GM12878 (cell line): ENCODE data around the gene SORL1. TPM values are rescaled to one million over a fixed set of nuclear protein-coding genes. Genes with fewer than 3 reads are reported as not detected.

Source experiments
- BCLAF1 ChIP-seq: fragments of 450-650 bp; IDR thresholded peaks from 2 replicates; pipeline ENCODE4 v1.6.1; 2017; ENCODE audit warnings: antibody characterized with exemption, mild to moderate bottlenecking, moderate library complexity
- BHLHE40 ChIP-seq, 2 experiments: fragments of 450-650 bp in 1 of 2; IDR thresholded peaks; 2 replicates each; pipeline ENCODE4 v1.6.1; 2011 to 2017; ENCODE audit warnings: low read depth in 2 of 2, borderline replicate concordance in 1 of 2, improper control_type of control experiment in 1 of 2, low read length in 1 of 2, mild to moderate bottlenecking in 1 of 2
- CUX1 ChIP-seq: IDR thresholded peaks from 2 replicates; pipeline ENCODE4 v1.6.1; 2012; ENCODE audit warnings: improper control_type of control experiment, low read depth, low read length; ENCODE audit not compliant: insufficient replicate concordance
- HCFC1 ChIP-seq: fragments of 150-350 bp; IDR thresholded peaks from 2 replicates; pipeline ENCODE4 v1.6.1; 2014; ENCODE audit warnings: low read length
- NR2C1 ChIP-seq: fragments of 450-650 bp; IDR thresholded peaks from 2 replicates; pipeline ENCODE4 v1.6.1; 2017; ENCODE audit warnings: antibody characterized with exemption, mild to moderate bottlenecking, moderate library complexity
- NR2F1 ChIP-seq: fragments of 450-650 bp; conservative IDR thresholded peaks from 2 replicates; pipeline ENCODE4 v1.6.1; 2017; ENCODE audit warnings: mild to moderate bottlenecking
- TBL1XR1 ChIP-seq: IDR thresholded peaks from 2 replicates; pipeline ENCODE4 v1.6.1; 2012; ENCODE audit warnings: low read depth, low read length, improper control_type of control experiment
- TCF12 ChIP-seq: IDR thresholded peaks from 2 replicates; pipeline ENCODE4 v1.6.1; 2011; ENCODE audit warnings: low read depth, mild to moderate bottlenecking, low read length
- ZSCAN29 ChIP-seq: fragments of 450-650 bp; IDR thresholded peaks from 2 replicates; pipeline ENCODE4 v1.6.1; 2017; ENCODE audit warnings: mild to moderate bottlenecking, moderate library complexity
- polyA plus RNA-seq, 11 experiments: library from polyadenylated mRNA; depleted of rRNA in 4 of 11; unstranded in 6 of 11; stranded (reverse) in 5 of 11; fragments of >200 nt; fragmentation: Nextera tagmentation in 4 of 11; fragmentation: Illumina TruSeq in 1 of 11; extraction: Ambion mirVana in 4 of 11; extraction: Trizol in 1 of 11; gene quantifications; 1 replicate in 1 of 11; 2 replicates in 10 of 11; pipeline versions ENCODE4 v1.2.1 to v1.2.3, GENCODE V29; 2011 to 2016; ENCODE audit warnings: inconsistent platforms in 2 of 11, missing spikeins in 2 of 11, low read depth in 1 of 11
- total RNA-seq, 4 experiments: library from RNA; depleted of rRNA in 3 of 4; stranded (reverse); fragments of >200 nt in 3 of 4; fragmentation: Illumina TruSeq in 1 of 4; extraction: Trizol in 1 of 4; gene quantifications; 2 replicates each; pipeline versions ENCODE4 v1.2.1 to v1.2.3, GENCODE V29; 2013 to 2021
- TF ChIP-seq, protein P1 (sequence below), 3 experiments: IDR thresholded peaks in 2 of 3; conservative IDR thresholded peaks in 1 of 3; 2 replicates each; pipeline ENCODE4 v1.5.1; 2011; ENCODE audit warnings: low read depth in 3 of 3, low read length in 3 of 3, mild to moderate bottlenecking in 3 of 3, control low read depth in 2 of 3, moderate library complexity in 2 of 3, inconsistent platforms in 1 of 3, mixed read lengths in 1 of 3; ENCODE audit not compliant: control insufficient read depth in 2 of 3, insufficient read depth in 1 of 3; ENCODE audit errors: extremely low read depth in 1 of 3
- TF ChIP-seq, protein P2 (sequence below): fragments of 450-650 bp; formaldehyde crosslinking; IDR thresholded peaks from 2 replicates; pipeline ENCODE4 v1.5.0; 2022; ENCODE audit warnings: mild to moderate bottlenecking, missing genetic modification characterization

Gene SORL1
- total and polyA plus RNA-seq, 10 of the 15 experiments (the other 5 are each of a cell fraction or from before 2014, with no cell fraction given) = 20.2 to 107 (median 59.9) TPM

DNA sequence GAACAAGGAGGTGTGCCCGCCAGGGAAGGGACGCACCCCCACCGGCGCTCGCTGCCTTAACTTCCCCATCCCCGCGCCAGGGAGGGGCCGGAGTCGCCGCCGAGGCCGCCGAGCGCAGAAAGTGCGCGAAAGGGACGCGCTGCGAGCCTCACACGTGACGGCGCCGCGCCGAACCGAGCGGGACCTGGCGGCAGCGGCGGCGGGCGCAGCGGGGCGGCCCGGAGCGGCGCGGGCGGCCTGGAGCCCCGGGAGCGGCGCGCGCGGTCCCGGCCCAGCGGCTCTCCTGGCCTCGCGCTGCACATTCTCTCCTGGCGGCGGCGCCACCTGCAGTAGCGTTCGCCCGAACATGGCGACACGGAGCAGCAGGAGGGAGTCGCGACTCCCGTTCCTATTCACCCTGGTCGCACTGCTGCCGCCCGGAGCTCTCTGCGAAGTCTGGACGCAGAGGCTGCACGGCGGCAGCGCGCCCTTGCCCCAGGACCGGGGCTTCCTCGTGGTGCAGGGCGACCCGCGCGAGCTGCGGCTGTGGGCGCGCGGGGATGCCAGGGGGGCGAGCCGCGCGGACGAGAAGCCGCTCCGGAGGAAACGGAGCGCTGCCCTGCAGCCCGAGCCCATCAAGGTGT is at the start of gene SORL1 (continued):
- TF ChIP-seq TBL1XR1 (no peak), BHLHE40 (IDR thresholded peaks at IDR 0.05; ENCODE audit: borderline replicate concordance in 1 of 2, low read depth in 2 of 2, low read length in 1 of 2) (peak; percentile 23 to 86; a peak in 2 of 4 replicates), HCFC1 (no peak), NR2C1 (no peak), ZSCAN29 (0 out of 2 replicates have a peak, but pooled peaks have one; percentile 8), TCF12 (no peak), CUX1 (no peak), NR2F1 (peak; percentile 58; the same call in 1 of the 2 replicates), BCLAF1 (no peak)
- TF ChIP-seq, protein P1, sequence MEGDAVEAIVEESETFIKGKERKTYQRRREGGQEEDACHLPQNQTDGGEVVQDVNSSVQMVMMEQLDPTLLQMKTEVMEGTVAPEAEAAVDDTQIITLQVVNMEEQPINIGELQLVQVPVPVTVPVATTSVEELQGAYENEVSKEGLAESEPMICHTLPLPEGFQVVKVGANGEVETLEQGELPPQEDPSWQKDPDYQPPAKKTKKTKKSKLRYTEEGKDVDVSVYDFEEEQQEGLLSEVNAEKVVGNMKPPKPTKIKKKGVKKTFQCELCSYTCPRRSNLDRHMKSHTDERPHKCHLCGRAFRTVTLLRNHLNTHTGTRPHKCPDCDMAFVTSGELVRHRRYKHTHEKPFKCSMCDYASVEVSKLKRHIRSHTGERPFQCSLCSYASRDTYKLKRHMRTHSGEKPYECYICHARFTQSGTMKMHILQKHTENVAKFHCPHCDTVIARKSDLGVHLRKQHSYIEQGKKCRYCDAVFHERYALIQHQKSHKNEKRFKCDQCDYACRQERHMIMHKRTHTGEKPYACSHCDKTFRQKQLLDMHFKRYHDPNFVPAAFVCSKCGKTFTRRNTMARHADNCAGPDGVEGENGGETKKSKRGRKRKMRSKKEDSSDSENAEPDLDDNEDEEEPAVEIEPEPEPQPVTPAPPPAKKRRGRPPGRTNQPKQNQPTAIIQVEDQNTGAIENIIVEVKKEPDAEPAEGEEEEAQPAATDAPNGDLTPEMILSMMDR (IDR thresholded peaks at IDR 0.05 in 2 of 3, conservative IDR thresholded peaks at IDR 0.05 in 1 of 3; ENCODE audit: control insufficient read depth in 2 of 3, extremely low read depth in 1 of 3, insufficient read depth in 1 of 3, low read depth in 3 of 3, low read length in 3 of 3) = peak; percentile 48 to 73 (median 68)
- TF ChIP-seq, protein P2, sequence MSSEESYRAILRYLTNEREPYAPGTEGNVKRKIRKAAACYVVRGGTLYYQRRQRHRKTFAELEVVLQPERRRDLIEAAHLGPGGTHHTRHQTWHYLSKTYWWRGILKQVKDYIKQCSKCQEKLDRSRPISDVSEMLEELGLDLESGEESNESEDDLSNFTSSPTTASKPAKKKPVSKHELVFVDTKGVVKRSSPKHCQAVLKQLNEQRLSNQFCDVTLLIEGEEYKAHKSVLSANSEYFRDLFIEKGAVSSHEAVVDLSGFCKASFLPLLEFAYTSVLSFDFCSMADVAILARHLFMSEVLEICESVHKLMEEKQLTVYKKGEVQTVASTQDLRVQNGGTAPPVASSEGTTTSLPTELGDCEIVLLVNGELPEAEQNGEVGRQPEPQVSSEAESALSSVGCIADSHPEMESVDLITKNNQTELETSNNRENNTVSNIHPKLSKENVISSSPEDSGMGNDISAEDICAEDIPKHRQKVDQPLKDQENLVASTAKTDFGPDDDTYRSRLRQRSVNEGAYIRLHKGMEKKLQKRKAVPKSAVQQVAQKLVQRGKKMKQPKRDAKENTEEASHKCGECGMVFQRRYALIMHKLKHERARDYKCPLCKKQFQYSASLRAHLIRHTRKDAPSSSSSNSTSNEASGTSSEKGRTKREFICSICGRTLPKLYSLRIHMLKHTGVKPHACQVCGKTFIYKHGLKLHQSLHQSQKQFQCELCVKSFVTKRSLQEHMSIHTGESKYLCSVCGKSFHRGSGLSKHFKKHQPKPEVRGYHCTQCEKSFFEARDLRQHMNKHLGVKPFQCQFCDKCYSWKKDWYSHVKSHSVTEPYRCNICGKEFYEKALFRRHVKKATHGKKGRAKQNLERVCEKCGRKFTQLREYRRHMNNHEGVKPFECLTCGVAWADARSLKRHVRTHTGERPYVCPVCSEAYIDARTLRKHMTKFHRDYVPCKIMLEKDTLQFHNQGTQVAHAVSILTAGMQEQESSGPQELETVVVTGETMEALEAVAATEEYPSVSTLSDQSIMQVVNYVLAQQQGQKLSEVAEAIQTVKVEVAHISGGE (CRISPR knock-in tag) = no peak
